Measurements from ENCODE around the gene NRAP. TPM values are rescaled to one million over a fixed set of nuclear protein-coding genes. Genes with fewer than 3 reads are reported as not detected.

Gene NRAP
- total RNA-seq, 3 donors from 2014 or later = not detected

DNA sequence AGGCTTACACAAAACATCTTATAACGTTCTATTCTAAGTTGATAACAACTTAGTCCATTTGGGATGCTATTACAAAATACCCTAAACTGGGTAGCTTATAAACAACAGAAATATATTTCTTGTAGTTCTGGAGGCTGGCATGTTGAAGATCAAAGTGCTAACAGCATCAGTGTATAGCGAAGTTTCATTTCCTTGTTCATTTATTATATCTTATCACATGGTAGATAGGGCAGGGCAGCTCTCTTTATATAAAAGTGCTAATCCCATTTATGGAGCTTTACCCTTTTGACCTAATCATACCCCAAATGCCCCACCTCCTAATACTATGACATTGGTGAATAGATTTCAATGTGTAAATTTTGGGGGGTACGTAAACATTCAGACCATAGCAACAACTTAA lies 22.2 kb upstream of the NRAP start:
- intact Hi-C loops (cut with DNase I; ENCODE audit: low total_unique reads) = no loop called here
- no peak for DNase-seq (ENCODE audit: low spot score in 2 of 2)
- H3K27ac ChIP-seq = no peak overlapping the region

GRCh38 chr10:113683300-113683699 lies 19.5 kb upstream of the NRAP start:
- peaks cover 0 to 26% of the 10 kb centered on the region in 2 donors for H3K9me3 ChIP-seq
- TF ChIP-seq POLR2AphosphoS5 (IDR thresholded peaks at IDR 0.05) (no peak), POLR2A (IDR thresholded peaks at IDR 0.05) (no peak)
- TF ChIP-seq, protein P1, sequence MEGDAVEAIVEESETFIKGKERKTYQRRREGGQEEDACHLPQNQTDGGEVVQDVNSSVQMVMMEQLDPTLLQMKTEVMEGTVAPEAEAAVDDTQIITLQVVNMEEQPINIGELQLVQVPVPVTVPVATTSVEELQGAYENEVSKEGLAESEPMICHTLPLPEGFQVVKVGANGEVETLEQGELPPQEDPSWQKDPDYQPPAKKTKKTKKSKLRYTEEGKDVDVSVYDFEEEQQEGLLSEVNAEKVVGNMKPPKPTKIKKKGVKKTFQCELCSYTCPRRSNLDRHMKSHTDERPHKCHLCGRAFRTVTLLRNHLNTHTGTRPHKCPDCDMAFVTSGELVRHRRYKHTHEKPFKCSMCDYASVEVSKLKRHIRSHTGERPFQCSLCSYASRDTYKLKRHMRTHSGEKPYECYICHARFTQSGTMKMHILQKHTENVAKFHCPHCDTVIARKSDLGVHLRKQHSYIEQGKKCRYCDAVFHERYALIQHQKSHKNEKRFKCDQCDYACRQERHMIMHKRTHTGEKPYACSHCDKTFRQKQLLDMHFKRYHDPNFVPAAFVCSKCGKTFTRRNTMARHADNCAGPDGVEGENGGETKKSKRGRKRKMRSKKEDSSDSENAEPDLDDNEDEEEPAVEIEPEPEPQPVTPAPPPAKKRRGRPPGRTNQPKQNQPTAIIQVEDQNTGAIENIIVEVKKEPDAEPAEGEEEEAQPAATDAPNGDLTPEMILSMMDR (IDR thresholded peaks at IDR 0.05) = no peak
- intact Hi-C loops (cut with DNase I; ENCODE audit: low total_unique reads) = no loop called here
- H3K4me1 ChIP-seq = no peaks in the 10 kb centered on the region
- no peaks in the 10 kb centered on the region for H3K36me3 ChIP-seq
- no peak for DNase-seq (ENCODE audit: low spot score in 2 of 2)
- H3K27me3 ChIP-seq = no peaks in the 10 kb centered on the region
- no peak overlapping the region for H3K4me3 ChIP-seq
- no peak overlapping the region for H3K27ac ChIP-seq

More for the DNA sequence above, 22.2 kb upstream of the NRAP start:
- TF ChIP-seq POLR2AphosphoS5 (IDR thresholded peaks at IDR 0.05) = no peak
- TF ChIP-seq, protein P1 (IDR thresholded peaks at IDR 0.05) = no peak
- TF ChIP-seq POLR2A (IDR thresholded peaks at IDR 0.05) = no peak
- Histone ChIP-seq H3K4me1 (no peaks in the 10 kb centered on the region), H3K9me3 (peaks cover 7 to 32% of the 10 kb centered on the region in 2 donors), H3K4me3 (no peak overlapping the region), H3K27me3 (no peaks in the 10 kb centered on the region), H3K36me3 (no peaks in the 10 kb centered on the region)

DNA sequence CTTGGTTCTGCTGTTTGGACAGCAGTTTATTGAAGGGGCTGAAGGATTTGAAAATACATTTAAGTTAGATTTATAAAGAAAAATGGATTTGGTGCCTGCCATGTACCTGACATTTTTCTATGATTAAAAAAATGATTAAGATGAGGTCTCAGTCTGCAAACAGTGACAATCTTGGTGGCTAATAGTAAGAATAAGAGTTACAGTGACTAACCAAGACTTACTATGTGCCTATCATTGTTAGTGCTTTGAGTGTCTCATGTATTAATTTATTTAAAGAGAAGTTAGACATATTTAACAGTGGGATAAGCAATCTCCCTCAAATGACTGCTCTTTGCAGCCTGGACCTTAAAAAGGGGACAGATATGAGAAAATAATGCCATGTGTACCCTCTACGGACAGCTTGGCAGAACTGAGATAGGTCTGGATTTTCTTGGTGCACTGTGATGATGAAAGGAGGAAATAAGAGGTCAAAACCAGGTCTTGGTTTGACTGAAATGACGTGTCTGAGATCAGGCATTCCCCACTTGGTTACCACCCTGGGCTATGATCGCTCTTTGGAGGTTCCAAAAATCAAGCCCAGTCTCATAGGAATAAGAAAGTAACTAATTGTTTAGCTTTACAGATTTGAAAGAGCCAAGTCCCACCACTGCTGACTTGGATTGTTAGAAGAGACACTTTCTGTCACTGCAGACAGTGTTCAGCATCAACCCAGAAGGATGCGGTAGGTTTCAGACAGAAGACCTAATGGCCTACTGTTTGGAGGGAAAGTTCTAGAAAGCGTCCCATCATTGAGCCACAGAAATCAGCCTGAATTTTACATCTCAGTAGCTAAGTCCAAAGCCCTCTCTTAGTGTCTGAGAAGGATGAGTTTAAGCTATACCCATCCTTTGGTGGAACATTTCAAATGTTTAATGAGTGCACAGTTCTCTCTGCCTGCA lies 18.0 kb upstream of the NRAP start:
- H3K9me3 ChIP-seq = peaks cover 0 to 11% of the 10 kb centered on the region in 2 donors
- H3K4me1 ChIP-seq = no peaks in the 10 kb centered on the region
- no peak for DNase-seq (ENCODE audit: low spot score in 2 of 2)
- H3K4me3 ChIP-seq = no peak overlapping the region
- intact Hi-C loops (cut with DNase I; ENCODE audit: low total_unique reads) = no loop called here
- H3K27me3 ChIP-seq = no peaks in the 10 kb centered on the region
- H3K36me3 ChIP-seq = no peaks in the 10 kb centered on the region
- H3K27ac ChIP-seq = peak overlapping the region; percentile 4 to 96
- TF ChIP-seq, protein P1 (IDR thresholded peaks at IDR 0.05) = no peak
- TF ChIP-seq POLR2AphosphoS5 (IDR thresholded peaks at IDR 0.05) (no peak), POLR2A (IDR thresholded peaks at IDR 0.05) (no peak)

- Histone ChIP-seq H3K4me1 (no peaks in the 10 kb centered on the region), H3K9me3 (peaks cover 0 to 5% of the 10 kb centered on the region in 2 donors), H3K36me3 (no peaks in the 10 kb centered on the region), H3K27me3 (no peaks in the 10 kb centered on the region), H3K4me3 (peak overlapping the region; percentile 75 to 99 (median 90)), H3K27ac (peak overlapping the region; percentile 96 to 97)
- intact Hi-C loops (cut with DNase I; ENCODE audit: low total_unique reads) = no loop called here
- TF ChIP-seq POLR2A (IDR thresholded peaks at IDR 0.05) = no peak
- DNase-seq (ENCODE audit: low spot score in 2 of 2) = peak in 1 of 2 donors; percentile 30
Observed at GRCh38 chr10:113680190-113681111, 16.6 kb upstream of the NRAP start.

DNA sequence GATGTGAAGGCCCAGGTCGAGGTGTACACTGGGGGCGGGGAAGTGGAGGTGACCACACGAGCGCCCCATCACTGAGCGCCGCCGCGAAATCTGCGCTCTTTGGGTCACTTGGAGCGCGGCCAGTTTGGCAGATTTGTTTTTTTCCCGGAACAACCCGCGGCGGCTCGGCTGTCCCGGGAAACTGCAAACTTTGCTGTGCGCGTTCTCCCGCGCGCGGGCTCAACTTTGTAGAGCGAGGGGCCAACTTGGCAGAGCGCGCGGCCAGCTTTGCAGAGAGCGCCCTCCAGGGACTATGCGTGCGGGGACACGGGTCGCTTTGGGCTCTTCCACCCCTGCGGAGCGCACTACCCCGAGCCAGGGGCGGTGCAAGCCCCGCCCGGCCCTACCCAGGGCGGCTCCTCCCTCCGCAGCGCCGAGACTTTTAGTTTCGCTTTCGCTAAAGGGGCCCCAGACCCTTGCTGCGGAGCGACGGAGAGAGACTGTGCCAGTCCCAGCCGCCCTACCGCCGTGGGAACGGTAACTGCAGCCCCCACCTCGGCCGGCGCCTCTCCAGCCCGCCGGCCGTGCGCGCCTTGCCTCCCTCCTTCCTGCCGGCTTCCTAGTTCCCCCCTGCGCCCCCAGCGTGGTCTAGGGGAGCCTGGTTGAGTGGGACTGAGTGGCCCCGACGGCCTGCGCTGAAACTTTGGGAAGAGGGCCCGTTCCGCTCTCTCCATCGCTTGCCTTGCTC lies 15.8 kb upstream of the NRAP start, which contains the start of gene CASP7:
TSS of gene CASP7 (plus strand) at position 450 of the 727 bp plus-strand sequence. CDS start 17,582 bp downstream, outside the sequence.
- H3K27ac ChIP-seq = peak within 1 kb of the TSS; percentile 96 to 97
- TF ChIP-seq POLR2AphosphoS5 (IDR thresholded peaks at IDR 0.05) (peak in 2 of 3 donors; percentile 9 to 31), POLR2A (IDR thresholded peaks at IDR 0.05) (peak; percentile 34)
- TF ChIP-seq, protein P1 (IDR thresholded peaks at IDR 0.05) = no peak
- H3K9me3 ChIP-seq = peaks cover 0 to 1% of the 10 kb centered on the region in 2 donors
- DNase-seq (ENCODE audit: low spot score in 2 of 2) = peak; percentile 51 to 65
- peak within 1 kb of the TSS; percentile 75 to 99 (median 90) for H3K4me3 ChIP-seq
- H3K36me3 ChIP-seq = no peaks in the 10 kb centered on the region
- intact Hi-C loops (cut with DNase I; ENCODE audit: low total_unique reads) = no loop called here
- no peaks in the 10 kb centered on the region for H3K4me1 ChIP-seq
- no peaks in the 10 kb centered on the region for H3K27me3 ChIP-seq
